ENCODE results near the gene AQP10. TPM values are rescaled to one million over a fixed set of nuclear protein-coding genes. Genes with fewer than 3 reads are reported as not detected.
"Not testable (repeated sequence)": the region's sequence is repeated elsewhere in the genome, so short reads cannot be mapped to it uniquely, and the experiment has no call there.

AQP10 gene
- total and polyA plus RNA-seq, 2 donors from 2014 or later, result not detected

- TF ChIP-seq CTCF (IDR thresholded peaks at IDR 0.05; ENCODE audit: borderline replicate concordance, extremely low read depth, insufficient read depth), result no peak
- FAIRE-seq, result no peak
- intact Hi-C loops (cut with DNase I), result no loop called here
Observed at GRCh38 chr1:154358519-154358918, 37.6 kb downstream of the AQP10 start.

GRCh38 chr1:154360288-154360687, 39.4 kb downstream of the AQP10 start:
- FAIRE-seq (no peak), DNase-seq (no peak)
- H3K27me3 ChIP-seq (ENCODE audit: control insufficient read depth, insufficient read depth, low read length), result no peaks in the 10 kb centered on the region
- no peak overlapping the region for H3K4me3 ChIP-seq (ENCODE audit: low read length in 3 of 3)
- H3K9me3 ChIP-seq (ENCODE audit: control insufficient read depth in 2 of 3, insufficient read depth in 1 of 3, low read length in 3 of 3), result no peaks in the 10 kb centered on the region
- TF ChIP-seq CTCF (IDR thresholded peaks at IDR 0.05; ENCODE audit: borderline replicate concordance, extremely low read depth, insufficient read depth), result no peak
- no peaks in the 10 kb centered on the region for H3K4me1 ChIP-seq (ENCODE audit: control insufficient read depth in 2 of 3, insufficient read depth in 2 of 3, low read depth in 1 of 3, low read length in 3 of 3)
- H3K36me3 ChIP-seq (ENCODE audit: control insufficient read depth in 2 of 3, insufficient read depth in 3 of 3, low read length in 3 of 3), result no peaks in the 10 kb centered on the region
- no peak overlapping the region for H3K9ac ChIP-seq (ENCODE audit: low read length in 3 of 3)
- no peak overlapping the region for H3K27ac ChIP-seq (ENCODE audit: low read depth in 2 of 2, low read length in 2 of 2)
- intact Hi-C loops (cut with DNase I), result no loop called here

More at GRCh38 chr1:154358519-154358918, 37.6 kb downstream of the AQP10 start:
- H3K27me3 ChIP-seq (ENCODE audit: control insufficient read depth, insufficient read depth, low read length), result no peaks in the 10 kb centered on the region
- H3K36me3 ChIP-seq (ENCODE audit: control insufficient read depth in 2 of 3, insufficient read depth in 3 of 3, low read length in 3 of 3), result no peaks in the 10 kb centered on the region
- H3K4me3 ChIP-seq (ENCODE audit: low read length in 3 of 3), result no peak overlapping the region
- no peak for DNase-seq
- no peaks in the 10 kb centered on the region for H3K9me3 ChIP-seq (ENCODE audit: control insufficient read depth in 2 of 3, insufficient read depth in 1 of 3, low read length in 3 of 3)
- H3K27ac ChIP-seq (ENCODE audit: low read depth in 2 of 2, low read length in 2 of 2), result no peak overlapping the region
- H3K4me1 ChIP-seq (ENCODE audit: control insufficient read depth in 2 of 3, insufficient read depth in 2 of 3, low read depth in 1 of 3, low read length in 3 of 3), result peaks cover 2 to 8% (median 2%) of the 10 kb centered on the region in 3 donors
- H3K9ac ChIP-seq (ENCODE audit: low read length in 3 of 3), result no peak overlapping the region

- FAIRE-seq; H3K36me3 ChIP-seq (ENCODE audit: control insufficient read depth in 2 of 3, insufficient read depth in 3 of 3, low read length in 3 of 3); H3K27me3 ChIP-seq (ENCODE audit: control insufficient read depth, insufficient read depth, low read length); H3K4me3 ChIP-seq (ENCODE audit: low read length in 3 of 3); H3K4me1 ChIP-seq (ENCODE audit: control insufficient read depth in 2 of 3, insufficient read depth in 2 of 3, low read depth in 1 of 3, low read length in 3 of 3); H3K9me3 ChIP-seq (ENCODE audit: control insufficient read depth in 2 of 3, insufficient read depth in 1 of 3, low read length in 3 of 3); intact Hi-C loops (cut with DNase I); H3K9ac ChIP-seq (ENCODE audit: low read length in 3 of 3); DNase-seq; H3K27ac ChIP-seq (ENCODE audit: low read depth in 2 of 2, low read length in 2 of 2): not testable (repeated sequence)
Observed at GRCh38 chr1:154360881-154361280, 40.0 kb downstream of the AQP10 start.

- no peaks in the 10 kb centered on the region for H3K27me3 ChIP-seq (ENCODE audit: control insufficient read depth, insufficient read depth, low read length)
- no peak overlapping the region for H3K4me3 ChIP-seq (ENCODE audit: low read length in 3 of 3)
- H3K4me1 ChIP-seq (ENCODE audit: control insufficient read depth in 2 of 3, insufficient read depth in 2 of 3, low read depth in 1 of 3, low read length in 3 of 3), result no peaks in the 10 kb centered on the region
- intact Hi-C loops (cut with DNase I), result no loop called here
- H3K27ac ChIP-seq (ENCODE audit: low read depth in 2 of 2, low read length in 2 of 2), result no peak overlapping the region
- no peak for FAIRE-seq
- TF ChIP-seq CTCF (IDR thresholded peaks at IDR 0.05; ENCODE audit: borderline replicate concordance, extremely low read depth, insufficient read depth), result no peak
- H3K36me3 ChIP-seq (ENCODE audit: control insufficient read depth in 2 of 3, insufficient read depth in 3 of 3, low read length in 3 of 3), result no peaks in the 10 kb centered on the region
- no peaks in the 10 kb centered on the region for H3K9me3 ChIP-seq (ENCODE audit: control insufficient read depth in 2 of 3, insufficient read depth in 1 of 3, low read length in 3 of 3)
- DNase-seq, result no peak
- no peak overlapping the region for H3K9ac ChIP-seq (ENCODE audit: low read length in 3 of 3)
Observed at GRCh38 chr1:154361357-154361756, 40.5 kb downstream of the AQP10 start.
